ENCODE results near the gene KLHL12.

The KLHL12 gene

DNA sequence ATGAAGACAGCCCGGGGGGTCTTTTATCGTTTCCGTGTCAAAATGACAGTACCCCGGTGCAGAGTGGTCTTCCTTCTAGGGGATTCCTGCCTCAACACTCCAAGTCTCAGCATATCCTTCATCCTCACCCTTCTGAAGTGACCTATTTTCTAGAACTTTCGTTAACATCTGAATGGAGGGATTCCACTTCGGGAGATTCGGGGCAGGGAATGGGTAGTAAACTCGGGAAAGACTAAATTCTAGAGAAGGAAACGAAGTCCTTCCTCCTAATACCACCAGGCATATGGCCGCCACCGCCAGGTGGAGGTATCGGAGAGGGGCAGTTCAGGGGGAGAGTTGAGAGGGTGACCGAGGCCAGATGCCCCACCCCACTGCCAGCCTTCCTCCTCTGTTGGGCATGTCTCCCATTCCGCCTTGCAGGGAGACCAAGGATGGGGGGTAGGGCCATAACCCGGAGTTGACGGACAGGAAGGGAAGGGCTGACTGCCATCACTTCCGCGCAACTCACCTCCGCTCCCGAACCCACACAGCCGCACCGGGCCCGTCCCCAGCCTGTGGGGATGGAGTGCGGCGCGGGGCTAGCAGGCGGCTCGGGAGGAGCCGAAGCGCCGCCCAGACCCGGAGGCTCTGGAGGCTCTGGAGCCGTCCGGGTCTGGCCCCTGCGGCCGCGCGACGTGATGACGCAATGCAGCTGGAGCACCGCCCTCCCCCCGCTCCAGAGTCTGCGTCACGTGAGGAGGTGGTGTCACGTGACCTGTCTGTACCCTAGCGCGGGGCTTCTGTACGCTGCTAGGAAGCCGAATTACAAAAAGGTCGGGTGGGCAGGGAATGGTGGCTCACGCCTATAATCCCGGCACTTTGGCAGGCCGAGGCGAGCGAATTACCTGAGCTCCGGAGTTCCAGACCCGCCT, at the start of gene KLHL12:
KLHL12 (minus strand) TSS at position 654 of the 911 bp plus-strand sequence. CDS start 2,072 bp downstream, outside the sequence.
- DNase-seq = peak; percentile 47 to 97 (median 89)

DNA sequence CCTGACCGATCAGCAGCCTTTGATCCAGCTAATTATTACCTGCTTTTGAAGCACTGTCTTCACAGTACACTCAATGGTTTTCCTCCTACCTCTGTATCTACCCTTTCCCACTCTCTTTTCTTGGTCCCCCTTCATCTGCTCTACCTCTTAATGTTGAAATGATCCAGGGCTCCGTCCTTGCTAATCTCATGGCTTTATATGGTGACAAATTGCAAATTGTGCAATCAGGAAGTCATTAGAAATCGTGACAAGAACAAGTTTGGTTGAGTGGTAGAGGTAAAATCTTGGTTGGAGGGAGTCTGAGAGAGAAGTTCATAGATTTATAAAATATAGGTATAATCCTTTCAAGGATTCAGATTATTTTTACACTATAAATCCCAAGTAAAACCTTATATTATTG, 49.6 kb upstream of the KLHL12 start:
- DNase-seq = no peak

DNA sequence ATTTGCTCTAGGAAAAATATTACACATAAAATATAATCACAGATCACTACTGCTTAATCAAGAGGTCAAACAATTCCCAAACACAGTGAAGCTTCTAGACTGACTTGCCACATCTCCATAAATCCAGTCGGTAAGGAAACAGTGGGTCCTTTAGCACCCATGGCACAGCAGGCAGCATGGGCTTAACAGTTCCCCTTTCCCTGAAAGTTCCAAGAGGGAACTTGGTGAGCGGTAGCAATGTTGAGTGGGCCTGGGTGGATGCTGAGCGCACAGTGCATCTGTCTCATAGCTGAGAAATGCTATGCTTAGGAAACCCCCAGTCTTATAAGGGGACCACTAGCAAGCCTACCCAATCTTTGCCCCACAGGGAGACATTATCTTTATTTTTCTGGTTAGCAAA, 47.8 kb upstream of the KLHL12 start:
- DNase-seq = no peak

GRCh38 chr1:202972046-202972445, 45.0 kb upstream of the KLHL12 start:
- DNase-seq = no peak

GRCh38 chr1:202968895-202969295, 41.9 kb upstream of the KLHL12 start:
- peak in 25 of 56 donors; percentile 5 to 68 (median 18) for DNase-seq

GRCh38 chr1:202968351-202968750, 41.3 kb upstream of the KLHL12 start:
- DNase-seq = no peak

DNA sequence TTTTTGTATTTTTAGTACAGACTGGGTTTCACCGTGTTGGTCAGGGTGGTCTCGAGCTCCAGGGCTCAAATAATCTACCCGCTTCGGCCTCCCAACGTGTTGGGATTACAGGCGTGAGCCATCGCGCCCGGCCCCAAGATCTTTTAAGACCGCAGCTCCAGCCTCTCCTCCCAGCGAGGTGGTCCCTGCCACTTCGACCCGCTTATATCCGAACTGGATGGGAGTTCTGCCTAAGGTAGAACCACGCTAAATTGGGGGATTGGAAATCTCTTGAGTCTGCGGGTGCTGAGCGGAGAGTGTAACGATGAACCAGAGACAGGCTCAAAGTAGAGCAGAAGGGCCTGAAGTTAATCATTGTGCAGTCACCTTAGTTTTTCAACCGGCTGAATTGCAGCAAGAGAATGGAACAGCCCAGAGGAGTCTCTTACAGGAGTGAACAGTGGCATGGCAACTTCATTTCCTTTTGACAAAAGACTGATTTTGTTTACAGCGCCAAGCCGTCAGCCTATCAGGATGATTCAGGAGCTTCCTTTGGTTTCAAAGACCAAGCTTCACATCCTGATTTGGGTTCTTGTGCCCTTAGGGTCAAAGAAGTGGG, 40.7 kb upstream of the KLHL12 start:
- peak in 7 of 56 donors; percentile 22 to 52 (median 32) for DNase-seq

- peak in 1 of 56 donors; percentile 12 for DNase-seq
These were observed 39.2 kb upstream of the KLHL12 start for GRCh38 chr1:202966006-202966898.

DNA sequence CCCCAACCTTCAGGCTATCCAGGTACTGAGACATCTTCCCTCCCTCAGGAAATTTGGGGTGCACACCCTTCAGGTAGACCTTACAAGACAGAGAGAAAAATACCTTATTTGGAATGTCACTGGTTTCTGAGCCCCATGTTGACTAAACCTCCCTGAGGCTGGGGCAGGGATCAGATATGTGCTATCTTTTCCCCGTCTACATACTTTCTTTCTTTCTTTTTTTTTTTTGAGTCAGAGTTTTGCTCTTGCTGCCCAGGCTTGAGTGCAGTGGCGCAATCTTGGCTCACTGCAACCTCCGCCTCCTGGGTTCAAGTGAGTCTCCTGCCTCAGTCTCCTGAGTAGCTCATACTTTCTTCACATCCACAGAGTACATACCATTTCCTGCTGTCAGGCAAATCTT, 38.4 kb upstream of the KLHL12 start:
- DNase-seq = no peak

GRCh38 chr1:202964791-202965410, 37.9 kb upstream of the KLHL12 start:
- no peak for DNase-seq

GRCh38 chr1:202961220-202961880, 34.3 kb upstream of the KLHL12 start:
- DNase-seq = no peak

DNA sequence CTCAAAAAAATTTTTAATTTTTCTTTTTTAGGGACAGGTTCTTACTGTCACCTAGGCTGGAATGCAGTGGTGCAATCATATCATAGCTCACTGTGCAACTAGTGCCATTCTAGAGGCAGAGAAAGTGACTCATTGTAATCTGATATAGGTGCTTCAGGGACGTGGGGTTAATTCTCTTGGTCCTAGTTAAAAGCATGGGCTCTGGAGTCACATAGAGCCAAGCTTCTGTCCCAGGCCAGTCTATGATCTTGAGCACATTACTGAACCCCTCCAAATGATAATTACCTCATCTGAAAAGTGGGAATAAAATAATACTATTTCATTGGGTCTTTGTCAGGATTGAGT, 32.2 kb upstream of the KLHL12 start:
- DNase-seq = no peak

DNA sequence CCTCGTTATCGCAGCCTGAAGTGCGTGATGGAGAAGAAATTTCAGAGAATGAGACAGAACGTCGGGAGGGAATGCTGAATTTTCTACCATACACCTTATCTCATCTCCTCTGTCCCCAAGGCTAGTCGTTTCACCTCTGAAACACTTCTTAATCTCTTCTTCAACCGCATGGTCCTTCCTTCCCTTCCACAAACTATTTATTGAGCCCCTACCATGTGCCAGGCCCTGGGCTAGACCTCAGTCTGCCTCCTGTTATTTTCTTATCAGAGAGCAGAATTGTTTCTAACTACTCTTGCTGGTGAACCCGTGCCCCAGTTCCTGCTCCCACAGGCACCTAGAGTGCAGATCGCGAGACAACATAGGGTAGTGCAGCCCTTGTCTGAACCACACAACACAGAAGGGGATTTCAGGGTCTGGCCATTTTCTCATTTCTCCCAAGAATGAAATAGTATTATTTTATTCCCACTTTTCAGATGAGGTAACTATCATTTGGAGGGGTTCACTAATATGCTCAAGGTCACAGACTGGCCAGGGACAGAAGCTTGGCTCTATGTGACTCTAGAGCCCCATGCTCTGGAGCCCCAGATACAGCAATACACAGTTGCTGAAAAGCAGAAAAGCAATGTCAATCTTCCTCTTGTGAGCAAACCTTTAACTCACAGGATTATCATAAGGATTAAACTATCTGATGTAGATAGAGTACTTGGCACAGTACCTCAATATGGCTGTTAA, 31.7 kb upstream of the KLHL12 start:
- peak in 1 of 56 donors; percentile 5 for DNase-seq

GRCh38 chr1:202957733-202958543, 30.9 kb upstream of the KLHL12 start, which contains the start of gene ADIPOR1:
TSS of gene ADIPOR1 (minus strand) at chr1:202958312. CDS start at chr1:202951070, 7,242 bp downstream.
- peak in 55 of 56 donors; percentile 34 to 94 (median 81) for DNase-seq

DNA sequence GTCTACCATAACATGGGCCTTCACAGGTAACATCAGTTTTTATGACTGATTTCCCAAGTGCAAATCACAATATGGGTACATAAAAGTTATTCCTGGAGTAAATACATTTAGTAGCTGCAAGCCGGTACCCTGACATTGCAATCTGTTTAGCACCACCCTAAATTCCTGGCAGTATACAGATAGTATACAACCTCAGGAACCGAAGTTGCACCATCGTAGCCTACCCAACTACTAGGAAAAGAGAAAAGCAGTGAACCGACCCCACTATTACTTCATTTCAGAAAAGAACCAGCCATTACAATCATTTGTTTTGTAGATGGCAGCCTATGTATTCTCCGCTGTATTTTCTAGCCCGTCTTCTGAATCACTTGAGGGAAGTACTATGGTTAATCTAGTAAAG, 29.9 kb upstream of the KLHL12 start:
- no peak for DNase-seq

DNA sequence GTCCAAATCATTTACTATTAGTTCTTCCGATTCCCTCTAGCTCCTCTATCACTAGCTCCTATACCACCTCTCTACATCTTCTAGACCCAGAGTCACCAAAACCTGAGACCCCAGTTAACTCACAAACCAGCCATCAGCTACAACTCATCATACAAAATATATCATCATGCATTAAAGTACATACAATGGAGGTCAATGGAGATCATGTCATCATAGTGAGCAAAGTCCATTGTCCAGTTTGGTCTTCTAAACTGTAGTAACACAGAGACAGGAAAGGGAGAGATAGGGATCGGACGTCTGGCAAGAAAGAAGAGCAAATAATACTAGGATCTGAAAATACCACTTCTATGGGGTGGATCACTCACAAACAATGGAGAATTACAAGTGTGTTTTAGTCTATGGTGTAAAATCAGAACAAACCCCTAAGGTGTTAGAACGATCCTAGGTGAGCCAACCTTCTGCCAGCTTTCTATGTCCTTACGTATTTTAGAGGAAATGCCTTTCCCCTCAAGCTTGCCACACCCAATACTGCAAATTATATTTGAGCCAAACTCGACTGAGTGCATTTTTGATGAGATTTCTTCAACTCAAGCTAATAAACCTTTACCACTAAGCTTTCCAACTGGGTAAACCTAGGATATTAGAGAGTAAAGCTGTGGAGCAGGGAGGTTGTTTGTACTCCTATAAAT, 27.2 kb upstream of the KLHL12 start:
- DNase-seq = no peak

DNA sequence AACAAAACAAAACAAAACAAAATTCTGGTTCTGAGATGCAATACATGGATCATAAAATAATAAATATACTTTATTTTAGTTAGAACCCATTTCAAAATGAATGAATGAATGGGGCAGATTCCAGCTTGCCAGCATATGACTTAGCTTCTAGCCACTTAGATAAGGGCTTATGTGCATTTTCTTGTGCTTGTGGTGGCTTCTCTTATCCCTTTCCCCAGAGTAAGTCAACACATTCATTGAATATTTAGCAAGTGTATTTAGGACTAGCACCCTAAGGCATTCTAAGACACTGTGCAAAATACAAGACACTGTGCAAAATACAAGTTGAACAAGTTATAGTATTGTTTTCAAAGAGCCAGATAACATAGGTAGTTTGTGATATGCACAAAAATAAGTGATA, 26.4 kb upstream of the KLHL12 start:
- no peak for DNase-seq

- peak in 6 of 56 donors; percentile 3 to 50 (median 8) for DNase-seq
These were observed 25.8 kb upstream of the KLHL12 start for GRCh38 chr1:202952818-202953217.

Measured in amygdala (tissue), 56 donors.